Esophagus (tissue), 2 donors: ENCODE results near the gene NFIL3. TPM values are rescaled to one million over a fixed set of nuclear protein-coding genes. Genes with fewer than 3 reads are reported as not detected.

Experiments used
- polyA plus RNA-seq, 2 donors: library from polyadenylated mRNA; stranded (reverse); fragments of 200-250 nt; gene quantifications; one replicate each; pipeline ENCODE4 v1.2.3, GENCODE V29; 2013
- donor health status: healthy with polysubstance abuse.
- donor health status: Bipolar disorder and iron deficiency.

NFIL3 gene
- polyA plus RNA-seq, 2 donors = 5.0 to 12.7 TPM

Other genes starting within 250 kb of the NFIL3 start
- 10 to 100 TPM in 1 of 2 donors, 1 to 10 TPM in 1; 7.2 to 11.5 TPM for gene AUH, start 61.9 kb downstream of the NFIL3 start, polyA plus RNA-seq